Chondrocyte (in vitro differentiated cells): Measurements from ENCODE around the gene UNC80. TPM values are rescaled to one million over a fixed set of nuclear protein-coding genes. Genes with fewer than 3 reads are reported as not detected.
"Not testable (repeated sequence)": the region's sequence is repeated elsewhere in the genome, so short reads cannot be mapped to it uniquely, and the experiment has no call there.

Experiments
- DNase-seq: peaks from one replicate; pipeline ENCODE4 v3.0.0; 2021; ENCODE audit warnings: mixed read lengths, low spot score
- H3K27ac Mint-ChIP-seq: one replicate; pipeline ENCODE4 v1.8.0; 2021; ENCODE audit warnings: mild to moderate bottlenecking, moderate library complexity, mixed read lengths; ENCODE audit not compliant: unreplicated experiment
- H3K27me3 Mint-ChIP-seq: 2 replicates; pipeline ENCODE4 v1.8.0; 2021; ENCODE audit warnings: low read depth, mixed read lengths
- H3K36me3 Mint-ChIP-seq: 2 replicates; pipeline ENCODE4 v1.8.0; 2021; ENCODE audit warnings: low read depth, mixed read lengths
- H3K4me1 Mint-ChIP-seq: 2 replicates; pipeline ENCODE4 v1.8.0; 2021; ENCODE audit warnings: low read depth, mild to moderate bottlenecking, mixed read lengths
- H3K4me3 Mint-ChIP-seq: one replicate; pipeline ENCODE4 v1.8.0; 2021; ENCODE audit warnings: mild to moderate bottlenecking, moderate library complexity, mixed read lengths; ENCODE audit not compliant: unreplicated experiment
- H3K9me3 Mint-ChIP-seq: 2 replicates; pipeline ENCODE4 v1.8.0; 2021; ENCODE audit warnings: low read depth, mixed read lengths
- total RNA-seq: library from RNA; stranded (reverse); gene quantifications from 3 replicates; pipeline ENCODE4 v1.2.1, GENCODE V29; 2021
- TF ChIP-seq, protein P1 (sequence below): fragments of 200-600 bp; sonication (generic); IDR thresholded peaks from 2 replicates; pipeline ENCODE4 v1.5.0; 2021; ENCODE audit warnings: antibody characterized with exemption, mild to moderate bottlenecking, moderate library complexity

Gene UNC80
- total RNA-seq, 1 donor from 2014 or later: 0.02 TPM

GRCh38 chr2:209787416-209787815 lies 15.8 kb downstream of the UNC80 start:
- no peaks in the 10 kb centered on the region for H3K4me1 Mint-ChIP-seq
- no peaks in the 10 kb centered on the region for H3K9me3 Mint-ChIP-seq
- TF ChIP-seq, protein P1, sequence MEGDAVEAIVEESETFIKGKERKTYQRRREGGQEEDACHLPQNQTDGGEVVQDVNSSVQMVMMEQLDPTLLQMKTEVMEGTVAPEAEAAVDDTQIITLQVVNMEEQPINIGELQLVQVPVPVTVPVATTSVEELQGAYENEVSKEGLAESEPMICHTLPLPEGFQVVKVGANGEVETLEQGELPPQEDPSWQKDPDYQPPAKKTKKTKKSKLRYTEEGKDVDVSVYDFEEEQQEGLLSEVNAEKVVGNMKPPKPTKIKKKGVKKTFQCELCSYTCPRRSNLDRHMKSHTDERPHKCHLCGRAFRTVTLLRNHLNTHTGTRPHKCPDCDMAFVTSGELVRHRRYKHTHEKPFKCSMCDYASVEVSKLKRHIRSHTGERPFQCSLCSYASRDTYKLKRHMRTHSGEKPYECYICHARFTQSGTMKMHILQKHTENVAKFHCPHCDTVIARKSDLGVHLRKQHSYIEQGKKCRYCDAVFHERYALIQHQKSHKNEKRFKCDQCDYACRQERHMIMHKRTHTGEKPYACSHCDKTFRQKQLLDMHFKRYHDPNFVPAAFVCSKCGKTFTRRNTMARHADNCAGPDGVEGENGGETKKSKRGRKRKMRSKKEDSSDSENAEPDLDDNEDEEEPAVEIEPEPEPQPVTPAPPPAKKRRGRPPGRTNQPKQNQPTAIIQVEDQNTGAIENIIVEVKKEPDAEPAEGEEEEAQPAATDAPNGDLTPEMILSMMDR: no peak
- no peaks in the 10 kb centered on the region for H3K36me3 Mint-ChIP-seq
- DNase-seq: no peak
- no peak overlapping the region for H3K4me3 Mint-ChIP-seq
- no peak overlapping the region for H3K27ac Mint-ChIP-seq
- H3K27me3 Mint-ChIP-seq: peaks cover 2% of the 10 kb centered on the region

DNA sequence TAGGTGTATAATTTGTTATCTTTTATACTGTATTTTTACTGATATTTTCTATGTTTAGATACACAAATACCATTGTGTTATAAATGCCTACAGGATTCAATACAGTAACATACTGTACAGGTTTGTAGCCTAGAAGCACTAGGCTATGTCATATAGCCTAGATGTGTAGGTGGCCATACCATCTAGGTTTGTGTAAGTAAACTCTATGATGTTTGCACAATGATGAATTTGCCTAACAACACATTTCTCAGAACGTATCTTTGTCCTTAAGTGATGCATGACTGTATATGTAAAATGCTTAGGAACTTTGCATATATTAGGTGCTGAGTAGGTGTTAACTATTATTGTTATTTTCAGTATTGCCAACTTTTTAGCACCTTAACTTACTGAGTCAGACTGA lies 17.3 kb downstream of the UNC80 start:
- Mint-ChIP-seq H3K36me3 (no peaks in the 10 kb centered on the region), H3K9me3 (no peaks in the 10 kb centered on the region), H3K27ac (no peak overlapping the region), H3K4me1 (no peaks in the 10 kb centered on the region), H3K27me3 (peaks cover 2% of the 10 kb centered on the region), H3K4me3 (no peak overlapping the region)
- TF ChIP-seq, protein P1: no peak
- DNase-seq: no peak

DNA sequence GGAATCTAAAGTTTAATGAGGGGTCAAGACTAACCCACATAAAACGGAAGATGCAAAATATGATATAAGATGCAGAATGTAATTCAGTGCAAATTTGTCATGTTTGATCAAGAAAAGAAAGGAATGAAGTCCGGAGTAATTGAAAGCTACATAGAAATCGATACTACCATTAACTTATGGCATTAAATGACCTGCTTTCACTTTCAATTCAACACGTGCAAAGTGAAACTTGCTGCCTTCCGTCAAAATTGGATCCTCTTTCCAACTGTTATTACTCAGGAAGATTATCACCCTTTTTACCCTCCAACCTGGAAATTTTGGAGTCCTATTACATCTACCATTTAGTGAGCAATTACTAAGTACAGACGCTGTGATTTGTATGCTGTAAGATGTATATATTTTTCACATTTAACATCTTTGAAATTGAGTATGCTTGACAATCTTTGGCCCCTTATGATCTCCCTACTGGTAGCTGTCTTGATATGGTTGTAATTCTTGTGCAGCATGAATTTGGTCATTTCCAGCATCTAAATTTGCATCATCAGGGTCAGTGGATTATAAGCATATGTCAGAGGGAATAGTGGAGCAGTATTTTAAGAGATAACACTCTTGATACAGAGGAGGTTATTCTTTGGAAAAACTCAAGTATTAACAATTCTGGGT lies 18.6 kb downstream of the UNC80 start:
- no peak for DNase-seq
- Mint-ChIP-seq H3K27ac (no peak overlapping the region), H3K4me3 (no peak overlapping the region), H3K9me3 (no peaks in the 10 kb centered on the region), H3K4me1 (no peaks in the 10 kb centered on the region), H3K36me3 (no peaks in the 10 kb centered on the region), H3K27me3 (peaks cover 2% of the 10 kb centered on the region)
- TF ChIP-seq, protein P1: no peak

GRCh38 chr2:209791151-209791550 lies 19.5 kb downstream of the UNC80 start:
- TF ChIP-seq, protein P1: no peak
- Mint-ChIP-seq H3K36me3 (no peaks in the 10 kb centered on the region), H3K27ac (no peak overlapping the region), H3K27me3 (peaks cover 2% of the 10 kb centered on the region), H3K4me1 (no peaks in the 10 kb centered on the region), H3K4me3 (no peak overlapping the region), H3K9me3 (no peaks in the 10 kb centered on the region)
- no peak for DNase-seq

DNA sequence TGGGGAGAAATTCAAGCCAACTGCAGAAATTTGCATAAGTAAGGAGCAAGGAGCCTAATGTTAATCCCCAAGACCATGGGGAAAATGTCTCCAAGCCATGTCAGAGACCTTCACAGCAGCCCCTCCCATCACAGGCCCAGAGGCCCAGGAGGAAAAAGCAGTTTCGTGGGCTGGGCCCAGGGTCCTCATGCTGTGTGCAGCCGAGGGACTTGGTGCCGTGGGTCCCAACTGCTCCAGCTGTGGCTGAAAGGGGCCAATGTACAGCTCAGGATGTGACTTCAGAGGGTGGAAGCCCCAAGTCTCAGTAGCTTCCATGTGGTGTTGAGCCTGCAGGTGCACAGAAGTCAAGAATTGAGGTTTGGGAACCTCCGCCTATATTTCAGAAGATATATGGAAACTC lies 23.8 kb downstream of the UNC80 start:
- not testable (repeated sequence) for H3K4me1 Mint-ChIP-seq, DNase-seq, H3K27ac Mint-ChIP-seq, H3K9me3 Mint-ChIP-seq, H3K27me3 Mint-ChIP-seq, H3K4me3 Mint-ChIP-seq, H3K36me3 Mint-ChIP-seq

DNA sequence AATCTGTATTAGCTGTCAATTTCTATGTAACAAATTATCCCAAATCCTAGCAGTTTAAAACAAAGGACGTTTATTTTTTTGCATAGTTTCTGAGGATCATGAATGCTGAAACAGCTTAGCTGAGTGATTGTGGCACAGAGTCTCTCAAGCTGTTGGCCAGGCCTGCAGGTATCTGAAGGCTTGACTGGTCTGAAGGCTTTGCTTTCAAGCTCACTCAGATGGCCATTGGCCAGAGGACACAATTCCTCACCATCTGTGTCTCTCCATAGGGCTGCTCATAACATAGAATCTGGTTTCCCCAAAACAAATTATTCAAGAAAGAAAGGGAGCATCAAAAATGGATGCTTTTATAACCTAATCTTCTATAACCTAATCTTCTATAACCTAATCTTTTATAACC lies 33.7 kb downstream of the UNC80 start:
- no peak overlapping the region for H3K4me3 Mint-ChIP-seq
- H3K27me3 Mint-ChIP-seq: peaks cover 6% of the 10 kb centered on the region
- TF ChIP-seq, protein P1: no peak
- DNase-seq: no peak
- peaks cover 6% of the 10 kb centered on the region for H3K9me3 Mint-ChIP-seq
- no peak overlapping the region for H3K27ac Mint-ChIP-seq
- peaks cover 3% of the 10 kb centered on the region for H3K36me3 Mint-ChIP-seq
- no peaks in the 10 kb centered on the region for H3K4me1 Mint-ChIP-seq
